ENCODE data around the gene ALDH3B1. TPM values are rescaled to one million over a fixed set of nuclear protein-coding genes. Genes with fewer than 3 reads are reported as not detected.

ALDH3B1 gene
- total and polyA plus RNA-seq, 9 of the 15 experiments (the other 6 are each of a cell fraction or from before 2014, with no cell fraction given), result 0.01 to 0.35 (median 0.07) TPM; not detected in 2

- peaks cover 29 to 79% of the 10 kb centered on the region in 2 experiments for H3K4me1 ChIP-seq (replicated peaks in 1 of 2; ENCODE audit: control insufficient read depth in 2 of 2, insufficient read depth in 2 of 2, low read length in 2 of 2)
- DNase-seq (ENCODE audit: extremely low read depth in 1 of 4, low spot score in 3 of 4) (no peak), FAIRE-seq (no peak), ATAC-seq (no peak)
- CTCF ChIA-PET (ENCODE audit: low intra/inter-chr PET ratio), result no interaction called here
- POLR2A ChIA-PET, result interaction anchor here (0.5 to 1.1 kb wide), 3 partner anchors 15 to 545 kb away, joined by 3 read pairs; no protein-coding TSS in a partner anchor
- 86% methylated on average over 22 of the region's 27 CpGs for WGBS (ENCODE audit: insufficient coverage, low coverage, missing lambda C conversion rate)
- TF ChIP-seq, protein P1, sequence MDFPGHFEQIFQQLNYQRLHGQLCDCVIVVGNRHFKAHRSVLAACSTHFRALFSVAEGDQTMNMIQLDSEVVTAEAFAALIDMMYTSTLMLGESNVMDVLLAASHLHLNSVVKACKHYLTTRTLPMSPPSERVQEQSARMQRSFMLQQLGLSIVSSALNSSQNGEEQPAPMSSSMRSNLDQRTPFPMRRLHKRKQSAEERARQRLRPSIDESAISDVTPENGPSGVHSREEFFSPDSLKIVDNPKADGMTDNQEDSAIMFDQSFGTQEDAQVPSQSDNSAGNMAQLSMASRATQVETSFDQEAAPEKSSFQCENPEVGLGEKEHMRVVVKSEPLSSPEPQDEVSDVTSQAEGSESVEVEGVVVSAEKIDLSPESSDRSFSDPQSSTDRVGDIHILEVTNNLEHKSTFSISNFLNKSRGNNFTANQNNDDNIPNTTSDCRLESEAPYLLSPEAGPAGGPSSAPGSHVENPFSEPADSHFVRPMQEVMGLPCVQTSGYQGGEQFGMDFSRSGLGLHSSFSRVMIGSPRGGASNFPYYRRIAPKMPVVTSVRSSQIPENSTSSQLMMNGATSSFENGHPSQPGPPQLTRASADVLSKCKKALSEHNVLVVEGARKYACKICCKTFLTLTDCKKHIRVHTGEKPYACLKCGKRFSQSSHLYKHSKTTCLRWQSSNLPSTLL (IDR thresholded peaks at IDR 0.05), result no peak
- TF ChIP-seq POLR2G (IDR thresholded peaks at IDR 0.05; ENCODE audit: low read depth, low read length) (peak; percentile 72; the same call in 1 of the 2 replicates), RBBP5 (IDR thresholded peaks at IDR 0.05; ENCODE audit: borderline replicate concordance, insufficient read depth, low read length, poor library complexity, severe bottlenecking) (no peak), CEBPZ (IDR thresholded peaks at IDR 0.05; ENCODE audit: borderline replicate concordance, low read depth, low read length) (no peak), RBFOX2 (IDR thresholded peaks at IDR 0.05; ENCODE audit: low read depth, low read length) (0 out of 2 replicates have a peak, but pooled peaks have one; percentile 10), ZBTB33 (CRISPR knock-in tag; IDR thresholded peaks at IDR 0.05) (peak; percentile 70; the same call in 1 of the 2 replicates), SMARCA4 (IDR thresholded peaks at IDR 0.05) (no peak), TBL1XR1 (IDR thresholded peaks at IDR 0.05; ENCODE audit: low read length in 2 of 2) (no peak), RUNX1 (IDR thresholded peaks at IDR 0.05; ENCODE audit: low read depth) (no peak), FIP1L1 (IDR thresholded peaks at IDR 0.05; ENCODE audit: low read depth, low read length, poor library complexity, severe bottlenecking) (peak; percentile 37)
- H3K9me3 ChIP-seq (replicated peaks; ENCODE audit: control insufficient read depth, insufficient read depth, low read depth, low read length), result no peaks in the 10 kb centered on the region
- H3K36me3 ChIP-seq (ENCODE audit: control insufficient read depth, insufficient read depth, low read length), result peaks cover 46% of the 10 kb centered on the region; the same call in 2 of the 3 replicates
- H3K27me3 ChIP-seq (ENCODE audit: control insufficient read depth in 2 of 2, insufficient read depth in 2 of 2, low read length in 2 of 2), result no peaks in the 10 kb centered on the region
- BruUV-seq (replicated peaks), result no TSS peak
- H3K9me1 ChIP-seq (ENCODE audit: control insufficient read depth, insufficient read depth, low read length), result no peaks in the 10 kb centered on the region
- intact Hi-C loops (cut with micrococcal nuclease), result no loop called here
- H2AFZ ChIP-seq (ENCODE audit: low read depth, low read length), result no peak overlapping the region
- in situ Hi-C loops (cut with MboI), result no loop called here
- no peak overlapping the region for H3K4me2 ChIP-seq (ENCODE audit: insufficient read depth, low read length)
- H3K4me3 ChIP-seq, result no peak overlapping the region
- peaks cover 48% of the 10 kb centered on the region for H3K79me2 ChIP-seq (ENCODE audit: control insufficient read depth, insufficient read depth, low read length)
- no peak overlapping the region for H3K27ac ChIP-seq (ENCODE audit: extremely low read depth, low read depth, low read length)
- peak overlapping the region in 1 of 2 experiments; percentile 67; a peak in 1 of 4 replicates for H3K9ac ChIP-seq (ENCODE audit: insufficient read depth in 1 of 2, low read depth in 2 of 2, low read length in 2 of 2)
- no peaks in the 10 kb centered on the region for H4K20me1 ChIP-seq (replicated peaks; ENCODE audit: control insufficient read depth, insufficient read depth, low read length)
Measured at GRCh38 chr11:68036141-68036716, 26.1 kb downstream of the ALDH3B1 start.

All from K562 (cell line).